ENCODE measurements around the gene SCFD1.

Gene SCFD1

DNA sequence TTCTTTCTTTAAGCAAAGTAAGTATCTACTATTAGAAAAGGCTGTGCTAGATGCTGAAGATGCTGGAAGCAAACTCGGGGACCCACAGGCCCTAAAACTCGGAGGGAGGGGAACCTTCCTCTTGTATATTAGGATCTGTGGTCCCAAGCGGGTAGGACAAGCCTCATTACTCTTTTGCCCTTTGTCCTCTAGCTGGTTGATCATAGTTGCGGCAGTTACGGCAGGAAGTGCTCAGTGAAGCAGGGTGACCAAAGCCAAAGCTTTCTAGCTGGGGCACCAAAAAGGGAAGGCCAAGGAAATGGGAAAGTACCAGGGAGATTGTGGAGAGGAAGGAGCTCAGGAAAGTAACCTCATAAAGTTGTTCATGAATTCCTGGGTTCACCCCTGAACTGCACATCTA lies 76.3 kb downstream of the SCFD1 start:
- Histone ChIP-seq H3K27ac (no peak overlapping the region), H3K36me3 (peaks cover 80% of the 10 kb centered on the region), H3K4me1 (ENCODE audit: control insufficient read depth in 1 of 2, insufficient read depth in 1 of 2, low read depth in 1 of 2, low read length in 1 of 2) (no peaks in the 10 kb centered on the region), H3K9me3 (no peaks in the 10 kb centered on the region), H3K4me3 (ENCODE audit: low read depth in 1 of 2, low read length in 1 of 2) (no peak overlapping the region), H3K27me3 (no peaks in the 10 kb centered on the region)
- TF ChIP-seq, protein P1, sequence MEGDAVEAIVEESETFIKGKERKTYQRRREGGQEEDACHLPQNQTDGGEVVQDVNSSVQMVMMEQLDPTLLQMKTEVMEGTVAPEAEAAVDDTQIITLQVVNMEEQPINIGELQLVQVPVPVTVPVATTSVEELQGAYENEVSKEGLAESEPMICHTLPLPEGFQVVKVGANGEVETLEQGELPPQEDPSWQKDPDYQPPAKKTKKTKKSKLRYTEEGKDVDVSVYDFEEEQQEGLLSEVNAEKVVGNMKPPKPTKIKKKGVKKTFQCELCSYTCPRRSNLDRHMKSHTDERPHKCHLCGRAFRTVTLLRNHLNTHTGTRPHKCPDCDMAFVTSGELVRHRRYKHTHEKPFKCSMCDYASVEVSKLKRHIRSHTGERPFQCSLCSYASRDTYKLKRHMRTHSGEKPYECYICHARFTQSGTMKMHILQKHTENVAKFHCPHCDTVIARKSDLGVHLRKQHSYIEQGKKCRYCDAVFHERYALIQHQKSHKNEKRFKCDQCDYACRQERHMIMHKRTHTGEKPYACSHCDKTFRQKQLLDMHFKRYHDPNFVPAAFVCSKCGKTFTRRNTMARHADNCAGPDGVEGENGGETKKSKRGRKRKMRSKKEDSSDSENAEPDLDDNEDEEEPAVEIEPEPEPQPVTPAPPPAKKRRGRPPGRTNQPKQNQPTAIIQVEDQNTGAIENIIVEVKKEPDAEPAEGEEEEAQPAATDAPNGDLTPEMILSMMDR (IDR thresholded peaks at IDR 0.05): no peak

DNA sequence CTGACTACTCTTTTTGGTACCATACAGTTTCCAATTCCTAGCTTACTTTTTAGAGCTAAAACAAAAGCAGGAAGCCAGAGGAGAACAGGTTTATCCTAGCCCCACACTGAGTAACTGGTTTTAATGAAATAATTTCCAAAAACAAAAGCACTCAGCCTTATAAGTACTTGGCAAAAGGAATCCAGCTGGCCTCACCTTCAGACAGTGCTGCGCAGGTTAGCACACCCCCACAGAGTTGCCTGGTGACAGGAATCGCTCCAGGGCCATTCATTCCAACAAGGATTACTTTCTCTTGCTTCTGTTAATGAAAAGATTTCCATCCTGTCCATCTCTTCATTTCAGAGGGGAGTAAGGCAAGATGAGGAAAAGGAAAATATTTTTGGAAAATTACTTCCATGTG lies 84.6 kb downstream of the SCFD1 start:
- H3K9me3 ChIP-seq: no peaks in the 10 kb centered on the region
- no peaks in the 10 kb centered on the region for H3K4me1 ChIP-seq (ENCODE audit: control insufficient read depth in 1 of 2, insufficient read depth in 1 of 2, low read depth in 1 of 2, low read length in 1 of 2)
- no peak overlapping the region for H3K27ac ChIP-seq
- TF ChIP-seq, protein P1 (IDR thresholded peaks at IDR 0.05): no peak
- H3K4me3 ChIP-seq (ENCODE audit: low read depth in 1 of 2, low read length in 1 of 2): no peak overlapping the region
- peaks cover 54% of the 10 kb centered on the region for H3K36me3 ChIP-seq
- no peaks in the 10 kb centered on the region for H3K27me3 ChIP-seq

DNA sequence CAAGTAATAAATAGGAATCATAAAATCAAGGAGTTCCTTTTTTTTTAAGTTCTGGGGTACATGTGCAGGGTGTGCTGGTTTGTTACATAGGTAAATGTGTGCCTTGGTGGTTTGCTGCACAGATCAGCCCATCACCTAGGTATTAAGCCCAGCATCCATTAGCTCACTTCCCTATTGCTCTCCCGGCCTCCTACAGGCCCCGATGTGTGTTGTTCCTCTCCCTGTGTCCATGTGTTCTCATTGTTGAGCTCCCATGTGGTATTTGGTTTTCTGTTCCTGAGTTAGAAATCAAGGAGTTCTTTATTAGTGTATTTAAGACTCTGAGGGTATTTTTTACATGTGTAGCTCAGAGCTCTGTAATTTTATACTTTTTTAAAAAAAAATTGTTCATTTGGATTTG lies 86.0 kb downstream of the SCFD1 start:
- TF ChIP-seq, protein P1 (IDR thresholded peaks at IDR 0.05): no peak
- Histone ChIP-seq H3K4me1 (ENCODE audit: control insufficient read depth in 1 of 2, insufficient read depth in 1 of 2, low read depth in 1 of 2, low read length in 1 of 2) (no peaks in the 10 kb centered on the region), H3K4me3 (ENCODE audit: low read depth in 1 of 2, low read length in 1 of 2) (no peak overlapping the region), H3K36me3 (peaks cover 48% of the 10 kb centered on the region), H3K27ac (no peak overlapping the region), H3K27me3 (no peaks in the 10 kb centered on the region), H3K9me3 (no peaks in the 10 kb centered on the region)

DNA sequence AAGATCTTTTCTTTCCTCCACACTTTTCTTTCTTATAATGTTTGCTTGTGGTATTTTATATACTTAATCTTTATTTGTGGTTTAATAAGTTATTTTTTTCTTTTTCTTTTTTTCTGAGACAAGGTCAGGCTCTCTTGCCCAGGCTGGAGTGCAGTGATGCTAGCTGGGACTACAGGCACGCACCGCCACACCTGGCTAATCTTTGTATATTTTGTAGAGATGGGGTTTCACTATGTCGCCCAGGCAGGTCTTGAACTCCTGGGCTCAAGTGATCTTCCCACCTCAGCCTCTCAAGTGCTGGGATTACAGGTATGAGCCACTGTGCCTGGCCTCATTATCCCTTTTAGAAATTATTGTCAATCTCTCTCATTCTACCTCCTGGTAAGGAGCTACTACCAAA lies 87.1 kb downstream of the SCFD1 start:
- Histone ChIP-seq H3K27me3 (no peaks in the 10 kb centered on the region), H3K4me3 (ENCODE audit: low read depth in 1 of 2, low read length in 1 of 2) (no peak overlapping the region), H3K4me1 (ENCODE audit: control insufficient read depth in 1 of 2, insufficient read depth in 1 of 2, low read depth in 1 of 2, low read length in 1 of 2) (no peaks in the 10 kb centered on the region), H3K9me3 (no peaks in the 10 kb centered on the region), H3K27ac (no peak overlapping the region), H3K36me3 (peaks cover 48% of the 10 kb centered on the region)
- TF ChIP-seq, protein P1 (IDR thresholded peaks at IDR 0.05): no peak

DNA sequence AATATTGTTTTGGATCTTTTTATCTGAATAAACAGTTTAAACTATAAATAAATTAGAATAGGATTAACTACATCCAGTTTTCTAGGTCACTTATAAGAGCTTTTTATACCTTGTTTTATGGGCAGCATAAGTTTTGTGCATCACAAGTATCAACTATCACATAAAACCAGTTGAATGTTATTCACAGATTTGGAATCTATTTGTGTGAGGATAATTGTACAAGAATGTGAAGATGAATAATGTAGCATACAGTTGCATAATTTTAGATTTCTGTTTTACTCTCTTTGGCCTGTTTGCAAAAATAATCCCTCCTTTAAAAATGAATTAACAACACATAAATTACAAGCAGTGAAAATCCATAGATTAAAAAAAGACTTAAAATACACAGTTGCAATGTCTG lies 88.8 kb downstream of the SCFD1 start:
- no peaks in the 10 kb centered on the region for H3K27me3 ChIP-seq
- H3K4me1 ChIP-seq (ENCODE audit: control insufficient read depth in 1 of 2, insufficient read depth in 1 of 2, low read depth in 1 of 2, low read length in 1 of 2): no peaks in the 10 kb centered on the region
- TF ChIP-seq, protein P1 (IDR thresholded peaks at IDR 0.05): no peak
- H3K4me3 ChIP-seq (ENCODE audit: low read depth in 1 of 2, low read length in 1 of 2): no peak overlapping the region
- no peaks in the 10 kb centered on the region for H3K9me3 ChIP-seq
- H3K27ac ChIP-seq: no peak overlapping the region
- H3K36me3 ChIP-seq: peaks cover 46% of the 10 kb centered on the region

DNA sequence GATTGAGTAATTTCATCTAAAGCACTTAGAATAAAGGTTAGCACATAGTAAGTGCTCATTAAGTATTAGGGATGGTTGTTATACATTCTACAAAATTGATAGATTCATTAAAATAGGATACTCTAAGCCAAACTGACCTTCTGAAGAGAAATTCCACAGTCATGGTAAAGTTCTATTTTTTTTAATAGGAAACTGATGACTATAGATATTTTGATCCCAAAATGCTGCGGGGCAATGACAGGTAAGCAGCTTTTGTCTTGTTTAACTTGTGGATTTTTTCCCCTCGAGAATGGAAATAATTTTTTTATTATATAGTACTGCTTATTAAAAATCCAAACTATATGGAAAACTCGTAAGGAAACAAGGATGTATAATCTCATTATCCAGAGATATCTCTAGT lies 97.0 kb downstream of the SCFD1 start:
- Histone ChIP-seq H3K4me3 (ENCODE audit: low read depth in 1 of 2, low read length in 1 of 2) (no peak overlapping the region), H3K4me1 (ENCODE audit: control insufficient read depth in 1 of 2, insufficient read depth in 1 of 2, low read depth in 1 of 2, low read length in 1 of 2) (no peaks in the 10 kb centered on the region), H3K36me3 (peaks cover 57% of the 10 kb centered on the region), H3K27me3 (no peaks in the 10 kb centered on the region), H3K27ac (no peak overlapping the region), H3K9me3 (no peaks in the 10 kb centered on the region)
- TF ChIP-seq, protein P1 (IDR thresholded peaks at IDR 0.05): no peak

Data from neutrophil (primary cell).